Ammon's horn (tissue), 1 donor: ENCODE data around the gene STK16.
A peak's percentile ranks its signal among the peaks of the same experiment; 100 is the strongest.

ENCODE experiments used
- DNase-seq: peaks from one replicate; pipeline ENCODE4 v3.0.0-alpha.2; 2016; ENCODE audit warnings: low spot score

Gene STK16

GRCh38 chr2:219213486-219214071 is 31.7 kb upstream of the STK16 start:
- no peak for DNase-seq

DNA sequence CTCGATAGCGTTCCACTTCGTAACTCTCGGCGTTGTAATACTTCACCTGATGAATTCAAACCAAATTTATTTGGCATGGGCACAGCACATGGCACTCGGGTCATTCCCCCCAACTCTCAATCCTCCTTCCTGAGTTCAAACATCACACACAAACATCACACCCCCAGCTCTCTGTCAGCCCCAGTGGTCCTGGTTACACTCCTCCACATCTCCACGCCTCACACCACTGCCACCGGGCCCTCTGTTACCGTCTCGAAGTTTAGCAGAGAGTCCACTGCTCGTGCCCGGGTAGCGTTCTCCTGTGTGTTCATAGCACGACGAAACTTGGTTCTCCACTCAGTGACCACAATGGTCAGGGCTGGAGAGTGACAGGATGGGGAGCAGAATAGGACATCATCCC is 31.1 kb upstream of the STK16 start:
- DNase-seq = no peak

DNA sequence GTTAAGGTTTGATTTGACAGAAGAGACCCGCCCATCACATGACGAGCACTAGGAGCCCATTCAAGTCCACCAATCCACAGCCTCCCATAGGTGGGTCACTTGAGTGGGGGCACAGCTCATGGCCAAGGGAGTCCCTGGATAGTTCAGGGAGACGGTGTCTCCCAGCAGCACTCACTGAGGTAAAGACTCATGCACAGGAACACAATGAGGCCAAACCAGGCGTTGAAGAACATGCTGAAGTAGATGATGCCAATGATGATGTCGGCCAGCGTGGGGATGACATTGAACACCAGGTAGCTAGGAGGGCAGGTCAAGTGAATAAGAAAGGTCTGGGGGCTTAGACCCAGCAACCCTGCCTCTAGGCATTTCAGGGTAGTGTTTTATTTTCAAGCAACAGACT is 30.5 kb upstream of the STK16 start:
- no peak for DNase-seq

- no peak for DNase-seq
Measured at GRCh38 chr2:219215871-219216534, 29.3 kb upstream of the STK16 start.

GRCh38 chr2:219216535-219216915 is 28.8 kb upstream of the STK16 start:
- DNase-seq = no peak

DNA sequence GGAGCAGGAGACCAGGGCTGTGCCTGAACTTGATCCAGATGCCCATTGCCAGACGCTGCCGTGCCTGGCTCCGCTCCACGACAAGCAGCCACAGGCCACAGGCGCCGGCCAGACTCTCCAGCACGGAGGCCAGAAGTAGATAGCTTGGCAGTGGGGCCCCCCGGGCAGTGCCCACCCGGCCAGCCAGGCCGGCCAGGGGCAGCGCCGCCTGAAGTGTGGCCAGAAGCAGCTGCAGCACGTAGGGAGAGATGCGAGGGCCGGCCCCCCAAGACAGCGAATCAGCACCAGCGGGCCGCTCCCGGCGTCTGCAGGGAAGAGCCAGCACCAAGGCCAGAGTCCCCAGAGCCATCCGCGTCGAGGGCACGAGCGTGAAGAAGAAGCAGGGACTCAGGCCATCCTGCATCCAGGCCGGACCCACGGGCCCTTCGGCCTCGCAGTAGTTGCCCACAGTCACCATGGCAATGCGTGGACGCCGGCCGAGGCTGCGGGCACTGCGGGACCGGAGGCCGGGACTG is 27.0 kb upstream of the STK16 start:
- peak; percentile 72 for DNase-seq

DNA sequence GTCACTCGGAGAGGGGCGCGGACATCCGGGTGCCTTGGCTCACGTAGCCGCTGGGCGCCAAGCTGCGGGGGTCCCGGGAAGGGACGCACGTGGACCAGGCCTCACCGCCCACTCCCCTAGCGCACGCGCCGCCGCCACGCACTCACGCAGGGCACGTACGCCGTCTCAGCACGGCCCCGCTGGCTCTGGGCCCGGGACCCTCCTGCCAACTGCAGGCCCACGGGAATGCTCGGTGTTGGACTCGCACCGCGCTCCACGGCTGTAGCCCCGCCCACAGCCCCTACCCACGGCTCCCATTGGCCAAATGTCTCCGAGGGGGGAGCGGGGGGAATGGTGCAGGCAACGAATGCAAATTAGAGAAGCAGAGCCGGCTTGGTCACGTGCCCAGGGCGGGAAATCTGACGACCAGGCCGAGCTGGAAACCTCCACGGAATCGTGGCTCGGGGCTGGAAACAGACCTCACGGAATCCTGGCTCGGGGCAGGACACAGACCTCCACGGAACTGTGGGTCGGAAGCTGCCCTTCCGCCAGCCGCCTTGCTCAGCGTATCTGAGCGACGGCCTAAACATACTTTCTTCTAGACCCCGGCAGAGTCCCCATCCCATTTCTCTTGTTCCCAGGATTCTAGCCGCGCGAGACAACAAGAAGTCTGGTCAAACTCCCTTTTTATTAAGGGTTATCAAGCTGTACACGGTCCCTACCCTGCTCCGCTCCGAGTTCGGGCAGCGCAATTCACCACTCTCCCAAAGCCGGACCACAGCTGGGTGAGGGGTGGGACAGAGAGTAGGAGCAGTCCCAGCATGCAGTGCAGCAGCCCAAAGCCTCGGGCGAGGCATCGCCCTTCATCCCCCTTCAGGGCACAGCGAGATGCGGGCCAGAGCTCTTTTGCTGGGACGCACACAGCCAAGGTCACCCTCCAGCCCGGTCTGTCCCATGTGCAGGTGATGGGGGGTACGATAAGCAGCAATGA is 26.3 kb upstream of the STK16 start, which contains the start of gene ABCB6:
Gene ABCB6, minus strand, starts transcription at position 227 of the 970 bp plus-strand sequence. CDS start 285 bp downstream, outside the sequence.
- DNase-seq = peak; percentile 98

- no peak for DNase-seq
Measured at GRCh38 chr2:219219784-219220532, 25.3 kb upstream of the STK16 start.

- no peak for DNase-seq
Measured at GRCh38 chr2:219220652-219221402, 24.5 kb upstream of the STK16 start.

- DNase-seq = peak; percentile 48
Measured at GRCh38 chr2:219221957-219222518, 23.2 kb upstream of the STK16 start.

GRCh38 chr2:219223831-219224610 is 21.3 kb upstream of the STK16 start:
- DNase-seq = no peak

DNA sequence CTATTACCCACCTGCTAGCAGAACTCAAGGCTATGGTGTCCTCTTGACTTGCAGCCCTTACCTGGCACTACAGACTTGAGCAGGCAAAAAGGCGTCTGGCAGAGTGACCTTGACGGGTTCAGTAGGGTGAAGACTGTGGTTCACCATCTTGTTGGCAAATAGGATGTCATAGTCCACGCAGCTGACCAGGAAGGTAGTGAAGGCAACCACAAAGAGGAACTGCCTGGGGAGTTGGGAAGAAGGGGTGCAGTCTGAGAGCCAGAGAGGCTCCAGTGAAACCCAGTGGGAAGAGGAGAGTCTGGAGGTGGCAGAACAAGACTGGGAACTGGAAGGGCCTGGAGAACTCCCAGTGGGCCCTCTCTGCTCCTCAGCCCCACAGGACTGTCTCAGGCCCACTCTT is 19.9 kb upstream of the STK16 start:
- DNase-seq = no peak

GRCh38 chr2:219228041-219228910 is 17.0 kb upstream of the STK16 start:
- no peak for DNase-seq

DNA sequence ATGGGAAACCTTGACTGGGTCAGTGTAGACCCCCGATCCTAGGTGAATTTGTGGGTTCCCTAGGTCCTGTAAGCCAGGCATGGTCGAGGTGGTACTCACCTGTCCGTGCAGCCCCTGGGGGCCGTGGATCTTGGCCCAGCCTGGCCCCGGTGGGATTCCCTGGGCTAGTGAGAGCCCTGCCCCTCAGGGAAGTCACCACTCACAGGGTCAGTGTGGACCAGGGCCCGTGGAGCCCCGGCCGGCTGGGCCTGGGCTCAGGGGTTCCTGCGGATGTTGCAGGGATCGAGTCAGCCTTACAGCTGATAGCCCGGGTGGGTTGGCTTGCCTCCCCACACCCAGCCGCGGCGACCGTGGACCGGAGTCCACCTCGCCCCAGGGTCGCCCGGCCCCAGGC is 16.4 kb upstream of the STK16 start:
- DNase-seq = no peak

GRCh38 chr2:219229305-219230058 is 15.8 kb upstream of the STK16 start, which contains the start of the genes ANKZF1 and ATG9A:
ANKZF1 (plus strand) TSS chr2:219229806; CDS start chr2:219230258, 452 bp downstream.
ATG9A (minus strand) TSS chr2:219229636; CDS start chr2:219228024, 1,612 bp downstream.
- DNase-seq = peak; percentile 100

GRCh38 chr2:219230059-219230540 is 15.2 kb upstream of the STK16 start:
- DNase-seq = no peak

GRCh38 chr2:219234331-219234730 is 10.9 kb upstream of the STK16 start:
- no peak for DNase-seq

- no peak for DNase-seq
Measured at GRCh38 chr2:219243291-219243761, 2.0 kb upstream of the STK16 start.
